BJ (cell line): ENCODE measurements around the gene COX7B2. TPM values are rescaled to one million over a fixed set of nuclear protein-coding genes. Genes with fewer than 3 reads are reported as not detected.

ENCODE experiments used
- CTCF ChIA-PET: fragments of 350-600 bp; formaldehyde crosslinking; extraction: SDS; loops from one replicate; lab custom pipeline; 2021; ENCODE audit warnings: antibody characterized with exemption, inconsistent platforms; lab: Yijun Ruan, JAX
- POLR2A ChIA-PET: fragments of 300-600 bp; sonication (Branson Sonifier 250); formaldehyde crosslinking; extraction: SDS; loops from one replicate; lab custom pipeline; 2021; ENCODE audit warnings: antibody characterized with exemption; lab: Charles Lee
- DNase-seq: peaks from one replicate; pipeline ENCODE4 v3.0.0-alpha.2; 2011; ENCODE audit warnings: low read depth
- H3K27me3 ChIP-seq: 2 replicates; pipeline ENCODE4 v1.6.0; 2011; ENCODE audit warnings: low read length; ENCODE audit not compliant: control insufficient read depth, insufficient read depth
- H3K36me3 ChIP-seq: 2 replicates; pipeline ENCODE4 v1.5.1; 2011; ENCODE audit warnings: low read length; ENCODE audit not compliant: control insufficient read depth, insufficient read depth
- H3K4me3 ChIP-seq: 2 replicates; pipeline ENCODE4 v1.5.1; 2011; ENCODE audit warnings: low read depth, mild to moderate bottlenecking, control low read depth, low read length
- CTCF ChIP-seq: IDR thresholded peaks from 2 replicates; pipeline ENCODE4 v1.5.1; 2011; ENCODE audit warnings: low read depth, mild to moderate bottlenecking, control low read depth, inconsistent platforms, low read length, moderate library complexity; ENCODE audit not compliant: insufficient read depth
- polyA plus RNA-seq: library from polyadenylated mRNA; depleted of rRNA; stranded (reverse); fragments of >200 nt; gene quantifications from 2 replicates; pipeline ENCODE4 v1.2.3, GENCODE V29; 2011

COX7B2 gene
- polyA plus RNA-seq, 1 experiment: not detected

- TF ChIP-seq CTCF: no peak
- H3K27me3 ChIP-seq: no peaks in the 10 kb centered on the region
- POLR2A ChIA-PET: no interaction called here
- DNase-seq: no peak
- CTCF ChIA-PET: no interaction called here
- no peak overlapping the region for H3K4me3 ChIP-seq
- no peaks in the 10 kb centered on the region for H3K36me3 ChIP-seq
Observed at GRCh38 chr4:46908148-46908547, 897 bp downstream of the COX7B2 start.

- Histone ChIP-seq H3K4me3 (no peak overlapping the region), H3K36me3 (no peaks in the 10 kb centered on the region), H3K27me3 (no peaks in the 10 kb centered on the region)
- POLR2A ChIA-PET: no interaction called here
- no peak for DNase-seq
- TF ChIP-seq CTCF: no peak
- CTCF ChIA-PET: no interaction called here
Observed at GRCh38 chr4:46900082-46900481, 9.0 kb downstream of the COX7B2 start.

- no peak for TF ChIP-seq CTCF
- Histone ChIP-seq H3K4me3 (no peak overlapping the region), H3K27me3 (no peaks in the 10 kb centered on the region), H3K36me3 (no peaks in the 10 kb centered on the region)
- ChIA-PET CTCF (interaction anchor here (0.9 kb wide), 1 partner anchor 8 kb away, joined by 3 read pairs; no protein-coding TSS in a partner anchor), POLR2A (no interaction called here)
- no peak for DNase-seq
Observed at GRCh38 chr4:46894826-46895225, 14.2 kb downstream of the COX7B2 start.

- no peaks in the 10 kb centered on the region for H3K27me3 ChIP-seq
- TF ChIP-seq CTCF: no peak
- no peaks in the 10 kb centered on the region for H3K36me3 ChIP-seq
- no peak for DNase-seq
- no peak overlapping the region for H3K4me3 ChIP-seq
- ChIA-PET CTCF (no interaction called here), POLR2A (no interaction called here)
Observed at GRCh38 chr4:46890056-46890455, 19.0 kb downstream of the COX7B2 start.

- POLR2A ChIA-PET: no interaction called here
- DNase-seq: no peak
- TF ChIP-seq CTCF: no peak
- no peaks in the 10 kb centered on the region for H3K36me3 ChIP-seq
- CTCF ChIA-PET: no interaction called here
- H3K4me3 ChIP-seq: no peak overlapping the region
- no peaks in the 10 kb centered on the region for H3K27me3 ChIP-seq
Observed at GRCh38 chr4:46889410-46889809, 19.6 kb downstream of the COX7B2 start.
